ENCODE data around the gene MT1X. TPM values are rescaled to one million over a fixed set of nuclear protein-coding genes. Genes with fewer than 3 reads are reported as not detected.
"Not testable (repeated sequence)": the region's sequence is repeated elsewhere in the genome, so short reads cannot be mapped to it uniquely, and the experiment has no call there.

The MT1X gene
- polyA plus RNA-seq, 1 donor (not counting 4 experiments of a cell fraction or from before 2014, with no cell fraction given), result 58.3 TPM

DNA sequence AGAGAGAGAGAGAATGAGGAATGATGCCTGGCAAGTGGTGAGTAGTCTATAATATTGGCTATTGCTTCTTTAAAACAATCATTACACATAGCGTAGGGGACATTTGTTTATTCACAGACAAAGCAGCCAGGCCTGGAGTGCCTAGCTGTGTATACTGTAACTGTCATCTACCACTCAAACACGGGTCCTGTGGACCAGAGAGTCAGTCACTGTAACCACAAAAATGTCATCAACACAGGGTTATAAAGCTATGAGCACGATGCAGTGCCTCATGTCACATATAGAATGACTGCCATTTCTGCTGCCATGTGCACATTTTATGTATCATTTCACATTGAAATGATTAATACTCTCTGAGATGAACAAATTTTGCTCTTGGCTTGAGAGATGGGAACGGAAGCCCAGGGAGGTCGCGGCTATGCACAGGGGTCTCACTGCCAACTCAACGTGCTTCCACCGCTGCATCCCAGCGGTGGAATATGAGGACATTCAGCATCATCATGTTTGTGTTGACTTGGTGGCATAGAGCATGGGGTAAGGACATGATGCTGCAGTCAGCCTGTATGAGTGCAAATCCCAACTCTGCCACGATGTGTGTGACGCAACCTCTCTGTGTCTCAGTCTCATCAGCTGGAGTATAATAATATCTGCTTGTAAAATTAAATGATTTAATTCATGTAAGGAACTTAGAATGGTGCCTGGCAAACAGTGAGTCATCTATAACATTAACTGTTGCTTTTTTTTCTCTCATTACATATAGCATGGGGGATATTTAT, 9.3 kb upstream of the MT1X start:
- Histone ChIP-seq H3K27me3 (ENCODE audit: control insufficient read depth, extremely low read depth, insufficient read depth, low read length) (peaks cover 26% of the 10 kb centered on the region), H4K20me1 (ENCODE audit: control insufficient read depth, extremely low read depth, insufficient read depth, low read length) (no peaks in the 10 kb centered on the region), H3K4me2 (ENCODE audit: control insufficient read depth, extremely low read depth, insufficient read depth, low read depth, low read length) (no peak overlapping the region), H3K9me1 (ENCODE audit: control insufficient read depth, extremely low read depth, insufficient read depth, low read length) (no peaks in the 10 kb centered on the region), H3K79me2 (ENCODE audit: control insufficient read depth, insufficient read depth, low read length) (no peaks in the 10 kb centered on the region), H3K9me3 (ENCODE audit: control insufficient read depth, low read depth, low read length) (no peaks in the 10 kb centered on the region), H3K4me1 (ENCODE audit: control insufficient read depth, extremely low read depth, insufficient read depth, low read length) (peaks cover 9% of the 10 kb centered on the region), H2AFZ (ENCODE audit: control insufficient read depth, low read length) (no peak overlapping the region), H3K36me3 (ENCODE audit: control insufficient read depth in 2 of 2, extremely low read depth in 1 of 2, insufficient read depth in 2 of 2, low read length in 2 of 2) (no peaks in the 10 kb centered on the region), H3K27ac (ENCODE audit: control insufficient read depth, insufficient read depth, low read length) (no peak overlapping the region), H3K4me3 (ENCODE audit: control insufficient read depth in 2 of 3, extremely low read depth in 1 of 3, insufficient read depth in 2 of 3, low read depth in 1 of 3, low read length in 3 of 3) (no peak overlapping the region), H3K9ac (ENCODE audit: control insufficient read depth, extremely low read depth, insufficient read depth, low read length) (no peak overlapping the region)
- TF ChIP-seq EZH2 (IDR thresholded peaks at IDR 0.05; ENCODE audit: low read length), result no peak
- TF ChIP-seq, protein P1, sequence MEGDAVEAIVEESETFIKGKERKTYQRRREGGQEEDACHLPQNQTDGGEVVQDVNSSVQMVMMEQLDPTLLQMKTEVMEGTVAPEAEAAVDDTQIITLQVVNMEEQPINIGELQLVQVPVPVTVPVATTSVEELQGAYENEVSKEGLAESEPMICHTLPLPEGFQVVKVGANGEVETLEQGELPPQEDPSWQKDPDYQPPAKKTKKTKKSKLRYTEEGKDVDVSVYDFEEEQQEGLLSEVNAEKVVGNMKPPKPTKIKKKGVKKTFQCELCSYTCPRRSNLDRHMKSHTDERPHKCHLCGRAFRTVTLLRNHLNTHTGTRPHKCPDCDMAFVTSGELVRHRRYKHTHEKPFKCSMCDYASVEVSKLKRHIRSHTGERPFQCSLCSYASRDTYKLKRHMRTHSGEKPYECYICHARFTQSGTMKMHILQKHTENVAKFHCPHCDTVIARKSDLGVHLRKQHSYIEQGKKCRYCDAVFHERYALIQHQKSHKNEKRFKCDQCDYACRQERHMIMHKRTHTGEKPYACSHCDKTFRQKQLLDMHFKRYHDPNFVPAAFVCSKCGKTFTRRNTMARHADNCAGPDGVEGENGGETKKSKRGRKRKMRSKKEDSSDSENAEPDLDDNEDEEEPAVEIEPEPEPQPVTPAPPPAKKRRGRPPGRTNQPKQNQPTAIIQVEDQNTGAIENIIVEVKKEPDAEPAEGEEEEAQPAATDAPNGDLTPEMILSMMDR (optimal IDR thresholded peaks at IDR 0.05 in 1 of 3, IDR thresholded peaks at IDR 0.05 in 1 of 3, conservative IDR thresholded peaks at IDR 0.05 in 1 of 3; ENCODE audit: extremely low read depth in 1 of 3, insufficient read depth in 2 of 3, low read length in 3 of 3), result no peak
- dilution Hi-C loops (cut with MboI; ENCODE audit: extremely low pct_ligation_motif_present, low sequenced_read_pairs), result no loop called here
- DNase-seq (ENCODE audit: low read depth, low spot score) (no peak), FAIRE-seq (no peak)

DNA sequence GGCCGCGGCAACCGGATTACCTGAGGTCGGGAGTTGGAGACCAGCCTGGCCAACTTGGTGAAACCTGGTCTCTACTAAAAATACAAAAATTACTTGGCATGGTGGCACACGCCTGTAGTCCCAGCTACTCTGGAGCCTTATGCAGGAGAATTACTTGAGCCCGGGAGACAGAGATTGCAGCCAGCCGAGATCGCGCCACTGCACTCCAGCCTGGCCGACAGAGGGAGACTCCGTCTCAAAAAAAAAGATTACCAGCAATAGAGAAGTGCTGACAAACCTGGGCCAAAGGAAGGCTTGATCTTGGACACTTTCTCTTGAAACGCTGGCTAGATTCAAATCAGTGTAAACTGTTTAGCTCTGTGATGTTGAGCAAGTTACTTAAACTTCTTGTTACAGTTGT, 8.3 kb upstream of the MT1X start:
- no peaks in the 10 kb centered on the region for H3K9me3 ChIP-seq (ENCODE audit: control insufficient read depth, low read depth, low read length)
- H3K4me3 ChIP-seq (ENCODE audit: control insufficient read depth in 2 of 3, extremely low read depth in 1 of 3, insufficient read depth in 2 of 3, low read depth in 1 of 3, low read length in 3 of 3), result no peak overlapping the region
- H3K9me1 ChIP-seq (ENCODE audit: control insufficient read depth, extremely low read depth, insufficient read depth, low read length), result no peaks in the 10 kb centered on the region
- dilution Hi-C loops (cut with MboI; ENCODE audit: extremely low pct_ligation_motif_present, low sequenced_read_pairs), result no loop called here
- no peak overlapping the region for H3K27ac ChIP-seq (ENCODE audit: control insufficient read depth, insufficient read depth, low read length)
- no peak overlapping the region for H3K9ac ChIP-seq (ENCODE audit: control insufficient read depth, extremely low read depth, insufficient read depth, low read length)
- TF ChIP-seq, protein P1 (optimal IDR thresholded peaks at IDR 0.05 in 1 of 3, IDR thresholded peaks at IDR 0.05 in 1 of 3, conservative IDR thresholded peaks at IDR 0.05 in 1 of 3; ENCODE audit: extremely low read depth in 1 of 3, insufficient read depth in 2 of 3, low read length in 3 of 3), result peak; percentile 65 to 72 (median 67)
- TF ChIP-seq EZH2 (IDR thresholded peaks at IDR 0.05; ENCODE audit: low read length), result no peak
- DNase-seq (ENCODE audit: low read depth, low spot score), result no peak
- FAIRE-seq, result no peak
- H4K20me1 ChIP-seq (ENCODE audit: control insufficient read depth, extremely low read depth, insufficient read depth, low read length), result no peaks in the 10 kb centered on the region
- H3K36me3 ChIP-seq (ENCODE audit: control insufficient read depth in 2 of 2, extremely low read depth in 1 of 2, insufficient read depth in 2 of 2, low read length in 2 of 2), result no peaks in the 10 kb centered on the region
- H3K27me3 ChIP-seq (ENCODE audit: control insufficient read depth, extremely low read depth, insufficient read depth, low read length), result peaks cover 16% of the 10 kb centered on the region
- peaks cover 2% of the 10 kb centered on the region for H3K4me1 ChIP-seq (ENCODE audit: control insufficient read depth, extremely low read depth, insufficient read depth, low read length)
- H3K79me2 ChIP-seq (ENCODE audit: control insufficient read depth, insufficient read depth, low read length), result no peaks in the 10 kb centered on the region
- H2AFZ ChIP-seq (ENCODE audit: control insufficient read depth, low read length), result no peak overlapping the region
- H3K4me2 ChIP-seq (ENCODE audit: control insufficient read depth, extremely low read depth, insufficient read depth, low read depth, low read length), result no peak overlapping the region

DNA sequence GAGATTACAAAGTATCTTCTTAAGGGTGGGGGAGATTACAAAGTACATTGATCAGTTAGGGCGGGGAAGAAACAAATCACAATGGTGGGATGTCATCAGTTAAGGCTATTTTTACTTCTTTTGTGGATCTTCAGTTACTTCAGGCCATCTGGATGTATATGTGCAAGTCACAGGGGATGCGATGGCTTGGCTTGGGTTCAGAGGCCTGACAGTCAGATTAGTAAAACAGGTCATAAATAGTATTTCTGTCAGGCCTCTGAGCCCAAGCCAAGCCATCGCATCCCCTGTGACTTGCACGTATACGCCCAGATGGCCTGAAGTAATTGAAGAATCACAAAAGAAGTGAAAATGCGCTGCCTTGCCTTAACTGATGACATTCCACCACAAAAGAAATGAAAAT, 7.7 kb upstream of the MT1X start:
- H2AFZ ChIP-seq (ENCODE audit: control insufficient read depth, low read length); DNase-seq (ENCODE audit: low read depth, low spot score); H3K4me3 ChIP-seq (ENCODE audit: control insufficient read depth in 2 of 3, extremely low read depth in 1 of 3, insufficient read depth in 2 of 3, low read depth in 1 of 3, low read length in 3 of 3); H3K9ac ChIP-seq (ENCODE audit: control insufficient read depth, extremely low read depth, insufficient read depth, low read length); H4K20me1 ChIP-seq (ENCODE audit: control insufficient read depth, extremely low read depth, insufficient read depth, low read length); H3K27ac ChIP-seq (ENCODE audit: control insufficient read depth, insufficient read depth, low read length); H3K4me1 ChIP-seq (ENCODE audit: control insufficient read depth, extremely low read depth, insufficient read depth, low read length); H3K9me3 ChIP-seq (ENCODE audit: control insufficient read depth, low read depth, low read length); H3K36me3 ChIP-seq (ENCODE audit: control insufficient read depth in 2 of 2, extremely low read depth in 1 of 2, insufficient read depth in 2 of 2, low read length in 2 of 2); H3K9me1 ChIP-seq (ENCODE audit: control insufficient read depth, extremely low read depth, insufficient read depth, low read length); dilution Hi-C loops (cut with MboI; ENCODE audit: extremely low pct_ligation_motif_present, low sequenced_read_pairs); FAIRE-seq; H3K4me2 ChIP-seq (ENCODE audit: control insufficient read depth, extremely low read depth, insufficient read depth, low read depth, low read length); H3K79me2 ChIP-seq (ENCODE audit: control insufficient read depth, insufficient read depth, low read length): not testable (repeated sequence)
- H3K27me3 ChIP-seq (ENCODE audit: control insufficient read depth, extremely low read depth, insufficient read depth, low read length), result peaks cover 10% of the 10 kb centered on the region
